ENCODE measurements around the gene SND1.

GRCh38 chr7:127682140-127682539 lies 30.1 kb downstream of the SND1 start:
- TF ChIP-seq, protein P1, sequence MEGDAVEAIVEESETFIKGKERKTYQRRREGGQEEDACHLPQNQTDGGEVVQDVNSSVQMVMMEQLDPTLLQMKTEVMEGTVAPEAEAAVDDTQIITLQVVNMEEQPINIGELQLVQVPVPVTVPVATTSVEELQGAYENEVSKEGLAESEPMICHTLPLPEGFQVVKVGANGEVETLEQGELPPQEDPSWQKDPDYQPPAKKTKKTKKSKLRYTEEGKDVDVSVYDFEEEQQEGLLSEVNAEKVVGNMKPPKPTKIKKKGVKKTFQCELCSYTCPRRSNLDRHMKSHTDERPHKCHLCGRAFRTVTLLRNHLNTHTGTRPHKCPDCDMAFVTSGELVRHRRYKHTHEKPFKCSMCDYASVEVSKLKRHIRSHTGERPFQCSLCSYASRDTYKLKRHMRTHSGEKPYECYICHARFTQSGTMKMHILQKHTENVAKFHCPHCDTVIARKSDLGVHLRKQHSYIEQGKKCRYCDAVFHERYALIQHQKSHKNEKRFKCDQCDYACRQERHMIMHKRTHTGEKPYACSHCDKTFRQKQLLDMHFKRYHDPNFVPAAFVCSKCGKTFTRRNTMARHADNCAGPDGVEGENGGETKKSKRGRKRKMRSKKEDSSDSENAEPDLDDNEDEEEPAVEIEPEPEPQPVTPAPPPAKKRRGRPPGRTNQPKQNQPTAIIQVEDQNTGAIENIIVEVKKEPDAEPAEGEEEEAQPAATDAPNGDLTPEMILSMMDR (IDR thresholded peaks at IDR 0.05): no peak
- no peak for TF ChIP-seq POLR2A (IDR thresholded peaks at IDR 0.05)

Data from right lobe of liver (tissue), 4 donors.